ENCODE measurements around the gene TXNDC2.
A peak's percentile ranks its signal among the peaks of the same experiment; 100 is the strongest.

Gene TXNDC2

GRCh38 chr18:9860682-9861081, 25.1 kb upstream of the TXNDC2 start:
- DNase-seq (ENCODE audit: low spot score) = no peak

- no peak for DNase-seq (ENCODE audit: low spot score)
Observed at GRCh38 chr18:9861157-9861556, 24.6 kb upstream of the TXNDC2 start.

- DNase-seq (ENCODE audit: low spot score) = no peak
Observed at GRCh38 chr18:9861933-9862332, 23.8 kb upstream of the TXNDC2 start.

- no peak for DNase-seq (ENCODE audit: low spot score)
Observed at GRCh38 chr18:9862686-9863085, 23.1 kb upstream of the TXNDC2 start.

- no peak for DNase-seq (ENCODE audit: low spot score)
Observed at GRCh38 chr18:9863282-9863681, 22.5 kb upstream of the TXNDC2 start.

- DNase-seq (ENCODE audit: low spot score) = no peak
Observed at GRCh38 chr18:9865764-9866490, 19.8 kb upstream of the TXNDC2 start.

GRCh38 chr18:9866627-9867026, 19.1 kb upstream of the TXNDC2 start:
- no peak for DNase-seq (ENCODE audit: low spot score)

- DNase-seq (ENCODE audit: low spot score) = no peak
Observed at GRCh38 chr18:9867071-9867594, 18.6 kb upstream of the TXNDC2 start.

GRCh38 chr18:9868857-9869714, 16.7 kb upstream of the TXNDC2 start:
- no peak for DNase-seq (ENCODE audit: low spot score)

GRCh38 chr18:9869715-9870430, 15.9 kb upstream of the TXNDC2 start:
- DNase-seq (ENCODE audit: low spot score) = peak; percentile 64

GRCh38 chr18:9870431-9871008, 15.3 kb upstream of the TXNDC2 start:
- no peak for DNase-seq (ENCODE audit: low spot score)

GRCh38 chr18:9871244-9871746, 14.5 kb upstream of the TXNDC2 start:
- no peak for DNase-seq (ENCODE audit: low spot score)

- no peak for DNase-seq (ENCODE audit: low spot score)
Observed at GRCh38 chr18:9872823-9873222, 12.9 kb upstream of the TXNDC2 start.

GRCh38 chr18:9874728-9875127, 11.0 kb upstream of the TXNDC2 start:
- no peak for DNase-seq (ENCODE audit: low spot score)

GRCh38 chr18:9876212-9876866, 9.4 kb upstream of the TXNDC2 start:
- DNase-seq (ENCODE audit: low spot score) = no peak

- peak; percentile 70 for DNase-seq (ENCODE audit: low spot score)
Observed at GRCh38 chr18:9876867-9877654, 8.7 kb upstream of the TXNDC2 start.

GRCh38 chr18:9877655-9878014, 8.1 kb upstream of the TXNDC2 start:
- no peak for DNase-seq (ENCODE audit: low spot score)

GRCh38 chr18:9878095-9878494, 7.7 kb upstream of the TXNDC2 start:
- DNase-seq (ENCODE audit: low spot score) = no peak

- DNase-seq (ENCODE audit: low spot score) = no peak
Observed at GRCh38 chr18:9878783-9879242, 7.0 kb upstream of the TXNDC2 start.

GRCh38 chr18:9884090-9884489, 1.7 kb upstream of the TXNDC2 start:
- DNase-seq (ENCODE audit: low spot score) = no peak

All from hematopoietic multipotent progenitor cell treated with erythropoietin and hydrocortisone succinate and interleukin-3 and kit ligand, for 17 days (in vitro differentiated cells).